ENCODE measurements around the gene EHBP1. TPM values are rescaled to one million over a fixed set of nuclear protein-coding genes. Genes with fewer than 3 reads are reported as not detected.

Gene EHBP1
- polyA plus RNA-seq, 1 of the 3 experiments (the other 2 are of a cell fraction) = 62.7 TPM

- Histone ChIP-seq H3K27ac (ENCODE audit: low read depth in 2 of 2, low read length in 1 of 2) (no peak overlapping the region), H3K9me2 (no peaks in the 10 kb centered on the region), H3K4me2 (no peak overlapping the region), H3F3A (replicated peaks; ENCODE audit: insufficient read depth) (no peaks in the 10 kb centered on the region), H3K27me3 (ENCODE audit: insufficient read depth) (no peaks in the 10 kb centered on the region), H3K79me2 (ENCODE audit: insufficient read depth) (no peaks in the 10 kb centered on the region), H3K9me3 (no peaks in the 10 kb centered on the region), H3K36me3 (replicated peaks in 1 of 2; ENCODE audit: control insufficient read depth in 1 of 2, insufficient read depth in 2 of 2, low read length in 1 of 2) (peaks cover 22 to 31% of the 10 kb centered on the region in 2 experiments), H3K4me1 (ENCODE audit: control insufficient read depth in 1 of 2, insufficient read depth in 2 of 2, low read depth in 1 of 2, low read length in 1 of 2) (no peaks in the 10 kb centered on the region; a peak in 1 of 4 replicates), H3K9ac (no peak overlapping the region), H3K4me3 (ENCODE audit: low read depth in 2 of 2, low read length in 1 of 2) (no peak overlapping the region), H2AFZ (ENCODE audit: low read depth) (no peak overlapping the region), H4K20me1 (ENCODE audit: insufficient read depth) (no peaks in the 10 kb centered on the region)
- WGBS (ENCODE audit: low lambda C conversion rate) = 97% methylated on average over 2 of the region's 2 CpGs
- ChIA-PET CTCF (interaction anchor here (1.0 kb wide), 1 partner anchor 114 kb away, joined by 4 read pairs; no protein-coding TSS in a partner anchor), POLR2A (interaction anchor here (0.7 kb wide), 1 partner anchor 481 kb away, joined by 3 read pairs; no protein-coding TSS in a partner anchor)
- TF ChIP-seq CTCF (IDR thresholded peaks at IDR 0.05) (peak; percentile 22; the same call in 1 of the 2 replicates), TAF1 (IDR thresholded peaks at IDR 0.05; ENCODE audit: borderline replicate concordance, low read depth, low read length) (no peak), RAD21 (IDR thresholded peaks at IDR 0.05; ENCODE audit: low read length) (peak; percentile 39)
- DNase-seq = no peak
Measured at GRCh38 chr2:62941413-62941812, 235.9 kb downstream of the EHBP1 start.

- H3F3A ChIP-seq (replicated peaks; ENCODE audit: insufficient read depth) = no peaks in the 10 kb centered on the region
- H3K9me3 ChIP-seq = no peaks in the 10 kb centered on the region
- ChIA-PET POLR2A (no interaction called here), CTCF (no interaction called here)
- no peaks in the 10 kb centered on the region for H3K27me3 ChIP-seq (ENCODE audit: insufficient read depth)
- TF ChIP-seq ELF1 (IDR thresholded peaks at IDR 0.05) (no peak), USF2 (IDR thresholded peaks at IDR 0.05; ENCODE audit: borderline replicate concordance, low read depth, low read length) (no peak), EZH2phosphoT487 (IDR thresholded peaks at IDR 0.05; ENCODE audit: borderline replicate concordance, low read depth) (no peak)
- H3K36me3 ChIP-seq (replicated peaks in 1 of 2; ENCODE audit: control insufficient read depth in 1 of 2, insufficient read depth in 2 of 2, low read length in 1 of 2) = peaks cover 40 to 53% of the 10 kb centered on the region in 2 experiments
- no peak overlapping the region for H3K4me2 ChIP-seq
- no peak overlapping the region for H3K27ac ChIP-seq (ENCODE audit: low read depth in 2 of 2, low read length in 1 of 2)
- no peak overlapping the region for H3K4me3 ChIP-seq (ENCODE audit: low read depth in 2 of 2, low read length in 1 of 2)
- H3K4me1 ChIP-seq (ENCODE audit: control insufficient read depth in 1 of 2, insufficient read depth in 2 of 2, low read depth in 1 of 2, low read length in 1 of 2) = no peaks in the 10 kb centered on the region; a peak in 1 of 4 replicates
- 100% methylated on average over 2 of the region's 2 CpGs for WGBS (ENCODE audit: low lambda C conversion rate)
- no peaks in the 10 kb centered on the region for H3K79me2 ChIP-seq (ENCODE audit: insufficient read depth)
- H3K9me2 ChIP-seq = no peaks in the 10 kb centered on the region
- no peak overlapping the region for H2AFZ ChIP-seq (ENCODE audit: low read depth)
- DNase-seq = no peak
- no peak overlapping the region for H3K9ac ChIP-seq
- no peaks in the 10 kb centered on the region for H4K20me1 ChIP-seq (ENCODE audit: insufficient read depth)
Measured at GRCh38 chr2:62944362-62944761, 238.8 kb downstream of the EHBP1 start.

GRCh38 chr2:62947403-62947802 is 241.9 kb downstream of the EHBP1 start:
- no peaks in the 10 kb centered on the region for H4K20me1 ChIP-seq (ENCODE audit: insufficient read depth)
- no peak for TF ChIP-seq RFX5 (IDR thresholded peaks at IDR 0.05; ENCODE audit: low read length)
- no peak for TF ChIP-seq TAF1 (IDR thresholded peaks at IDR 0.05; ENCODE audit: borderline replicate concordance, low read depth, low read length)
- TF ChIP-seq RAD21 (IDR thresholded peaks at IDR 0.05; ENCODE audit: low read length) = no peak
- no peak overlapping the region for H3K9ac ChIP-seq
- no peak overlapping the region for H3K27ac ChIP-seq (ENCODE audit: low read depth in 2 of 2, low read length in 1 of 2)
- CTCF ChIA-PET = no interaction called here
- H3K4me1 ChIP-seq (ENCODE audit: control insufficient read depth in 1 of 2, insufficient read depth in 2 of 2, low read depth in 1 of 2, low read length in 1 of 2) = no peaks in the 10 kb centered on the region; a peak in 1 of 4 replicates
- H3K27me3 ChIP-seq (ENCODE audit: insufficient read depth) = no peaks in the 10 kb centered on the region
- DNase-seq = no peak
- H3K4me3 ChIP-seq (ENCODE audit: low read depth in 2 of 2, low read length in 1 of 2) = no peak overlapping the region
- no peak overlapping the region for H2AFZ ChIP-seq (ENCODE audit: low read depth)
- no peaks in the 10 kb centered on the region for H3F3A ChIP-seq (replicated peaks; ENCODE audit: insufficient read depth)
- H3K9me2 ChIP-seq = no peaks in the 10 kb centered on the region
- WGBS (ENCODE audit: low lambda C conversion rate) = 81% methylated on average over 1 of the region's 1 CpG
- no peaks in the 10 kb centered on the region for H3K79me2 ChIP-seq (ENCODE audit: insufficient read depth)
- H3K36me3 ChIP-seq (replicated peaks in 1 of 2; ENCODE audit: control insufficient read depth in 1 of 2, insufficient read depth in 2 of 2, low read length in 1 of 2) = peaks cover 50 to 55% of the 10 kb centered on the region in 2 experiments
- no peaks in the 10 kb centered on the region for H3K9me3 ChIP-seq
- POLR2A ChIA-PET = no interaction called here
- no peak overlapping the region for H3K4me2 ChIP-seq
